Measurements from ENCODE around the gene MALRD1.

Gene MALRD1

DNA sequence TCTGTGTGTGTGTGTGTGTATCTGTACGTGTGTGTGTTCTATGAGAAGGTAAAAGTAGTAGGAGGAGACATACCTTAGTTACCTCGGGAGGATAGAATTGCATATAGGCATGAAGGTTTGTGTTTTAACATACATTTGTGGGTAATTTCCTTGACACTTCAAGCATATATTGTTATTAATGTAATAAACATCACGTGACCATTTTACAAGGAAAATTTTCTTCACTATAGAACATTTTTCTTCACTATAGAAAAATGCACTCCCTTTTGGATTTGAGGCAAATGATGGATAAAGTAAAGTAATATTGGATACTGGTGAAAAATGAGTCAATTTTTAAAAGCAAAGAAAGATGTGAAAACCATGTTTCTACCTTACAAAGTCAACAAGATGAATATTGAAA lies 640.6 kb downstream of the MALRD1 start:
- DNase-seq (ENCODE audit: low read depth): no peak
- TF ChIP-seq, protein P1, sequence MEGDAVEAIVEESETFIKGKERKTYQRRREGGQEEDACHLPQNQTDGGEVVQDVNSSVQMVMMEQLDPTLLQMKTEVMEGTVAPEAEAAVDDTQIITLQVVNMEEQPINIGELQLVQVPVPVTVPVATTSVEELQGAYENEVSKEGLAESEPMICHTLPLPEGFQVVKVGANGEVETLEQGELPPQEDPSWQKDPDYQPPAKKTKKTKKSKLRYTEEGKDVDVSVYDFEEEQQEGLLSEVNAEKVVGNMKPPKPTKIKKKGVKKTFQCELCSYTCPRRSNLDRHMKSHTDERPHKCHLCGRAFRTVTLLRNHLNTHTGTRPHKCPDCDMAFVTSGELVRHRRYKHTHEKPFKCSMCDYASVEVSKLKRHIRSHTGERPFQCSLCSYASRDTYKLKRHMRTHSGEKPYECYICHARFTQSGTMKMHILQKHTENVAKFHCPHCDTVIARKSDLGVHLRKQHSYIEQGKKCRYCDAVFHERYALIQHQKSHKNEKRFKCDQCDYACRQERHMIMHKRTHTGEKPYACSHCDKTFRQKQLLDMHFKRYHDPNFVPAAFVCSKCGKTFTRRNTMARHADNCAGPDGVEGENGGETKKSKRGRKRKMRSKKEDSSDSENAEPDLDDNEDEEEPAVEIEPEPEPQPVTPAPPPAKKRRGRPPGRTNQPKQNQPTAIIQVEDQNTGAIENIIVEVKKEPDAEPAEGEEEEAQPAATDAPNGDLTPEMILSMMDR (IDR thresholded peaks at IDR 0.05; ENCODE audit: insufficient read depth, low read depth, low read length, missing control alignments): no peak
- no peak overlapping the region for H3K4me3 ChIP-seq (ENCODE audit: low read depth, low read length)

DNA sequence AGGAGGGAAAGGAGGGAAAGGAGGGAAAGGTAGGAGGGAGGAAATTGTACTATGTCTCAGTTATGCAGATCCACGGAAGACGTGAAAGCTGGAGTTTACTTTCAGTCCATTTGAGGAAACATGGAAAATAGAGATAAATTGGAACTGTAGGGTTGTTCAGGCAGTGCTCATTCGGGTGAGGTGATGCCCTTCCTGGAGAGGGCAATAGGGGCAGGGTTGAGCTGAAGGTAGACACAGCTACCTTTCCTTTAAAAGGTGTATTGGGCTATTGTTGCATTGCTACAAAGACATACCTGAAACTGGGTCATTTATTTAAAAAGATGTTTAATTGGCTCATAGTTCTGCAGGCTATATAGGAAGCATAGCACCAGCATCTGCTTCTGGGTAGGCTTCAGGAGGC lies 650.7 kb downstream of the MALRD1 start:
- TF ChIP-seq, protein P1 (IDR thresholded peaks at IDR 0.05; ENCODE audit: insufficient read depth, low read depth, low read length, missing control alignments): no peak
- H3K4me3 ChIP-seq (ENCODE audit: low read depth, low read length): no peak overlapping the region
- no peak for DNase-seq (ENCODE audit: low read depth)

DNA sequence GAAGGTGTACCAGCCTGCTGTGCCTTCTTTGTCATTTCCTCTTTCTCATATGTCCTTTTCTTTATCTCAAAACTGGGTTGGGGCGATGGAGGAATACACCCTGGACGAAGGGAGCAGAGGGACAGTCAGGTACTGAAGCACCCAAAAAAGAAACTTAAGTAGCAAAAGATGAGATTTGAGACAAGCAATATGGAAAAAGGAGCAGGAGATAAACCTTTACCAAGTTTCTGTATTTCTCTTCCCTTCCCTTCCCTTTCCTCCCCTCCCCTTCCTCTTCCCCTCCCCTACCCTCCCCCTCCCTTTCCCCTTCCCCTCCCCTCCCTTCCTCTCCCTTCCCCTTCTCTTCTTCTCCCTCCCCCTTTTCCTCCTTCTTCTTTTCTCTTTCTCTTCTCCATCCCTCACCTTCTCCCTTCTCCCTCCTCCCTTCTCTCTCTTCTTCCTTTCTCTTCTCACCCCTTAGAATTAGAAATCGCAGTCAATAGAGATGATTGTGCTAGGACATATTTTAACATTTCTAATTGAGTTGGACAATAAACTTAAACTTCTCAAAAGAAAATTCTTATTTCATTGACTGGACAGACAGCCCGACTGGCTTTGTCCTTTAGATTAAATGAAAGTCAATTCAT lies 652.9 kb downstream of the MALRD1 start:
- TF ChIP-seq, protein P1 (IDR thresholded peaks at IDR 0.05; ENCODE audit: insufficient read depth, low read depth, low read length, missing control alignments): no peak
- DNase-seq (ENCODE audit: low read depth): no peak
- H3K4me3 ChIP-seq (ENCODE audit: low read depth, low read length): no peak overlapping the region

DNA sequence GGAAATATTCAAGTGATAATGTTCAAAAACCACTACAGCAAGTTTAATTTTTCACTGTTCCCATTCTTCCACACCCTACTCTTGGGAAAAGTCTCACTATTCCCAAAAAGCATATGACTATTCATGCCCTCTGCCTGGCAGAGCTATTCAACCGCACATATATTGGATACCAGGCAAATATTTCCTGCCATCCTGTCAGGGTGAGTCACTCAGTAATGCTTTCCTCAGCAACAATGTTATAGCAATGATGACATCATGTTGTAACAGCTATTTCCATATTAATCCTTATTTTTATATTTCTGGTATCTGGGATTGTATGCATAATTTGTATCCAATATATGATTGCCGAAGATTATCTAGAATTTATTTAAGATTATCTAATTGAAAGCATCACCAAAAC lies 653.6 kb downstream of the MALRD1 start:
- TF ChIP-seq, protein P1 (IDR thresholded peaks at IDR 0.05; ENCODE audit: insufficient read depth, low read depth, low read length, missing control alignments): no peak
- no peak overlapping the region for H3K4me3 ChIP-seq (ENCODE audit: low read depth, low read length)
- DNase-seq (ENCODE audit: low read depth): no peak

DNA sequence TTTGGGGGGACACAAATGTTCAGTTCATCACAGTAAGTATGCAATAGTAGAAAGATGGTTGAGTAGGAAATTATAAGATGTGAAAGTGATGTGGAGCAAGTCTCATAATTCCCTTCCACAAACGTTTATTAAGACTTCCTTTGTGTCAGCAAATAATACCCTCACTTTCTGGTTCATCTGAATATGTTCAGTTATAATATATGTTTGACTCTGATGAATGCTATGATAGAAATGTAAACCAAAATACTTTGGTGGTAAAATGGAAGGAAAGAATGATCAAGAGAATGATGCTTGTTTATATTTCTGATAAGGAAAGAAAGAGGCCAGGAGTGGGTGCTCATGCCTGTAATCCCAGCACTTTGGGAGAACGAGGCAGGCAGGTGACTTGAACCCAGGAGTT lies 655.9 kb downstream of the MALRD1 start:
- TF ChIP-seq, protein P1 (IDR thresholded peaks at IDR 0.05; ENCODE audit: insufficient read depth, low read depth, low read length, missing control alignments): no peak
- no peak for DNase-seq (ENCODE audit: low read depth)
- H3K4me3 ChIP-seq (ENCODE audit: low read depth, low read length): no peak overlapping the region

DNA sequence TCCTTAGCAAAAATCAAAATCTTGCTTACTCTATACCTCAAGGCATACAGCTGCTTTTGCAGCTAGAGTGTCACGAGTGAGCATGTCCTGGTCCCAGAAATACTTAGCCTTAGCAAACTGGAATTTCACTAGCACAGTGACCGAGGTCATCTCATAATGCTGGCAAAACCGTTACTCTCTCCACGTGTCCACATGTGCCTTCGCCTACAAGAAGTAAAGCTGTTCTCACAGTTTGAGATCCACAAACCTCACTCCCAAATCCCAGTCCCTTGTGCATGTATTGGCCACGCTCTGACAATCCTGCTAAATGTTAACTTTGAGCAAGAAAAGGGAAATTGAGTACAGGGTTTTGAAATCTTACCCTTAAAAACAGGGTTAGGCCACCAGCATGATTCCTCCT lies 656.6 kb downstream of the MALRD1 start:
- no peak overlapping the region for H3K4me3 ChIP-seq (ENCODE audit: low read depth, low read length)
- no peak for DNase-seq (ENCODE audit: low read depth)
- TF ChIP-seq, protein P1 (IDR thresholded peaks at IDR 0.05; ENCODE audit: insufficient read depth, low read depth, low read length, missing control alignments): no peak

DNA sequence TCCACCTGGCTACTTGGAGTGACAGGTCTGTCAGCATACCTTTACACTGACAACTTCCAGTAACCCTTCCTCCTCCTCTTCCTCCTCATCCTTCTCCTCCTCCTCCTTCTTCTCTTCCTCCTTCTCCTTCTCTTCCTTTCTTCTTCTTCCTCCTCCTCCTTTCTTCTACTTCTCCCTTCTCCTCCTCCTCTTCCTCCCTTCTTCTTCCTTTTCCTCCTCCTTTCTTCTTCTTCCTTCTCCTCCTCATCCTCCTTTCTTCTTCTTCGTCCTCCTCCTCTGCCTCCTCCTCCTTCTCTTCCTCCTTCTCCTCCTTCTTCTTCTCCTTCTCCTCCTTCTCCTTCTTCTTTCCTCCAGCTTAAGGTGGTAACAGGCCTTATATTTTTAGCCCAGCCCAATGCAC lies 658.3 kb downstream of the MALRD1 start:
- TF ChIP-seq, protein P1 (IDR thresholded peaks at IDR 0.05; ENCODE audit: insufficient read depth, low read depth, low read length, missing control alignments): no peak

More for the DNA sequence above, 658.3 kb downstream of the MALRD1 start:
- DNase-seq (ENCODE audit: low read depth): no peak
- no peak overlapping the region for H3K4me3 ChIP-seq (ENCODE audit: low read depth, low read length)

Measured in GM12865 (cell line).